Hepatocyte (in vitro differentiated cells): ENCODE data around the gene MICAL3. TPM values are rescaled to one million over a fixed set of nuclear protein-coding genes. Genes with fewer than 3 reads are reported as not detected.

ENCODE experiments used
- DNase-seq: peaks from one replicate; pipeline ENCODE4 v3.0.0-alpha.2; 2016; ENCODE audit warnings: low spot score
- H2AFZ ChIP-seq: fragments of 200-600 bp; sonication (generic); 2 replicates; pipeline ENCODE4 v1.6.0; 2016; ENCODE audit warnings: antibody characterized with exemption, mild to moderate bottlenecking
- H3K27ac ChIP-seq: fragments of 200-600 bp; sonication (generic); 2 replicates; pipeline ENCODE4 v1.5.1; 2016; ENCODE audit warnings: mild to moderate bottlenecking
- H3K27me3 ChIP-seq: fragments of 200-600 bp; sonication (generic); 2 replicates; pipeline ENCODE4 v1.6.1; 2016
- H3K36me3 ChIP-seq: fragments of 200-600 bp; sonication (generic); replicated peaks from 2 replicates; pipeline ENCODE4 v1.5.1; 2016; ENCODE audit warnings: low read depth; ENCODE audit not compliant: insufficient read depth
- H3K4me1 ChIP-seq: fragments of 200-600 bp; sonication (generic); 2 replicates; pipeline ENCODE4 v1.5.1; 2016; ENCODE audit warnings: mild to moderate bottlenecking, moderate library complexity; ENCODE audit not compliant: insufficient read depth
- H3K4me2 ChIP-seq: fragments of 200-600 bp; sonication (generic); 2 replicates; pipeline ENCODE4 v1.6.0; 2016
- H3K4me3 ChIP-seq: fragments of 200-600 bp; sonication (generic); 2 replicates; pipeline ENCODE4 v1.5.1; 2016; ENCODE audit warnings: mild to moderate bottlenecking
- H3K79me2 ChIP-seq: fragments of 200-600 bp; sonication (generic); 2 replicates; pipeline ENCODE4 v1.6.0; 2017; ENCODE audit warnings: mild to moderate bottlenecking
- H3K9me2 ChIP-seq: fragments of 200-600 bp; sonication (generic); replicated peaks from 2 replicates; pipeline ENCODE4 v1.6.0; 2017; ENCODE audit warnings: mild to moderate bottlenecking; ENCODE audit not compliant: insufficient read depth
- H3K9me3 ChIP-seq: fragments of 200-600 bp; sonication (generic); 2 replicates; pipeline ENCODE4 v1.5.1; 2016; ENCODE audit warnings: low read depth, mild to moderate bottlenecking
- H4K20me1 ChIP-seq: fragments of 200-600 bp; sonication (generic); 2 replicates; pipeline ENCODE4 v1.6.0; 2016; ENCODE audit warnings: mild to moderate bottlenecking; ENCODE audit not compliant: insufficient read depth, poor library complexity, severe bottlenecking
- EZH2 ChIP-seq: fragments of 200-600 bp; sonication (generic); IDR thresholded peaks from 2 replicates; pipeline ENCODE4 v1.6.1; 2016; ENCODE audit warnings: antibody characterized with exemption, mild to moderate bottlenecking, borderline replicate concordance
- EZH2phosphoT487 ChIP-seq: fragments of 200-600 bp; sonication (generic); IDR thresholded peaks from one replicate; pipeline ENCODE4 v1.6.1; 2018; ENCODE audit warnings: antibody characterized with exemption, mild to moderate bottlenecking, low read depth, moderate library complexity; ENCODE audit not compliant: unreplicated experiment, severe bottlenecking
- WGBS: methylation state at CpG from one replicate; pipeline ENCODE4 v1.1.6; 2016; ENCODE audit warnings: low lambda C conversion rate; ENCODE audit errors: missing lambda C conversion rate; 5-methylcytosine and 5-hydroxymethylcytosine counted together
- polyA plus RNA-seq: library from polyadenylated mRNA; unstranded; fragments of >200 nt; fragmentation: Nextera tagmentation; extraction: Ambion mirVana; gene quantifications from 2 replicates; pipeline ENCODE4 v1.2.1, GENCODE V29; 2016
- total RNA-seq: library from RNA; depleted of rRNA; stranded (reverse); fragments of >200 nt; gene quantifications from 2 replicates; pipeline ENCODE4 v1.2.3, GENCODE V29; 2014
- TF ChIP-seq, protein P1 (sequence below): fragments of 200-600 bp; sonication (generic); IDR thresholded peaks from 2 replicates; pipeline ENCODE4 v1.5.1; 2016; ENCODE audit warnings: antibody characterized with exemption, mild to moderate bottlenecking; ENCODE audit not compliant: poor library complexity

The MICAL3 gene
- total and polyA plus RNA-seq, 2 experiments from 2014 or later = 4.6 to 22.7 TPM

DNA sequence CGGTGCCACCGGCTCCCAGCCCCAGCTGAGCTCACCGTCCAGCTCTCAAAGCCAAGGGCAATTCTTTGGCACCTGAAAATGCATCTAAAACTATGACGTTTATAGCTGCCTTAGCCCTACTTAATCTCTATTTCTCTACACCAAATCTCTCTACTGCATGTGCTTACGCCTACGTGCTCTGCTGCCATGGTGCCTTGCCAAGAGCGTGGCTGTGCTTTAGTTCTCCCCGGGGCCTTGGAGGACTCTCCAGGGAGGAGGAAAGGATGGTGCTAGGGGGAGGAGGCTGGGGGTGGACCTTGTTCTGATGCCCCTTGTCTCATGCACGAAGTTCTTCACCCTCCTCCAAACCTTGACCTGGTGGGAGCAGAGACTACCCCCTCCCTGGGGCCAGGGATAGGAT is 241.0 kb downstream of the MICAL3 start:
- Histone ChIP-seq H3K27ac (no peak overlapping the region), H3K4me3 (no peak overlapping the region), H3K9me2 (no peaks in the 10 kb centered on the region), H3K4me2 (no peak overlapping the region), H2AFZ (no peak overlapping the region), H3K4me1 (no peaks in the 10 kb centered on the region), H3K36me3 (no peaks in the 10 kb centered on the region), H3K9me3 (no peaks in the 10 kb centered on the region), H3K79me2 (no peaks in the 10 kb centered on the region), H3K27me3 (no peaks in the 10 kb centered on the region), H4K20me1 (no peaks in the 10 kb centered on the region)
- WGBS = 90% methylated on average over 9 of the region's 9 CpGs
- TF ChIP-seq, protein P1, sequence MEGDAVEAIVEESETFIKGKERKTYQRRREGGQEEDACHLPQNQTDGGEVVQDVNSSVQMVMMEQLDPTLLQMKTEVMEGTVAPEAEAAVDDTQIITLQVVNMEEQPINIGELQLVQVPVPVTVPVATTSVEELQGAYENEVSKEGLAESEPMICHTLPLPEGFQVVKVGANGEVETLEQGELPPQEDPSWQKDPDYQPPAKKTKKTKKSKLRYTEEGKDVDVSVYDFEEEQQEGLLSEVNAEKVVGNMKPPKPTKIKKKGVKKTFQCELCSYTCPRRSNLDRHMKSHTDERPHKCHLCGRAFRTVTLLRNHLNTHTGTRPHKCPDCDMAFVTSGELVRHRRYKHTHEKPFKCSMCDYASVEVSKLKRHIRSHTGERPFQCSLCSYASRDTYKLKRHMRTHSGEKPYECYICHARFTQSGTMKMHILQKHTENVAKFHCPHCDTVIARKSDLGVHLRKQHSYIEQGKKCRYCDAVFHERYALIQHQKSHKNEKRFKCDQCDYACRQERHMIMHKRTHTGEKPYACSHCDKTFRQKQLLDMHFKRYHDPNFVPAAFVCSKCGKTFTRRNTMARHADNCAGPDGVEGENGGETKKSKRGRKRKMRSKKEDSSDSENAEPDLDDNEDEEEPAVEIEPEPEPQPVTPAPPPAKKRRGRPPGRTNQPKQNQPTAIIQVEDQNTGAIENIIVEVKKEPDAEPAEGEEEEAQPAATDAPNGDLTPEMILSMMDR = no peak
- TF ChIP-seq EZH2phosphoT487 (no peak), EZH2 (no peak)
- DNase-seq = no peak

DNA sequence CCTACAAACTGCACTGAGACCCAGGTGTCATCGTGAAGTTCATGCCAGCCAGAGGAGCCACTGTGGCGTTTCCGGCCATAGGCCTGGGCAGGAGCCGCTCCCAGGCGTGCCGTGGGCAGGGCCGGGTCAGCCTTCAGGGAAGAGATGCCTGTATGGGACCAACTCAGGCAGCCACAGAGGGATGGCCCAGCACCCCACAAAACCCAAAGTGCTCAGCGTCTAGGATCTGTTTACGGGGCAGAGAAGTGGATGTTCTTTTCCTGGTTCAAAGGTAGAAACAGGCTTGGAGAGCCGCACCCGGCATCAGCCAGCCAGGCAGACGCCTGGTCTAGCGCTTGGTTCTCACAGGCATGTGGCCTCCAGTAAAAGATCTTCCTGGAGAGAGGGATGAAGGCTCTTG is 241.7 kb downstream of the MICAL3 start:
- Histone ChIP-seq H3K79me2 (no peaks in the 10 kb centered on the region), H3K4me3 (no peak overlapping the region), H3K27ac (no peak overlapping the region), H3K36me3 (no peaks in the 10 kb centered on the region), H2AFZ (no peak overlapping the region), H4K20me1 (no peaks in the 10 kb centered on the region), H3K27me3 (no peaks in the 10 kb centered on the region), H3K4me2 (no peak overlapping the region), H3K9me3 (no peaks in the 10 kb centered on the region), H3K9me2 (no peaks in the 10 kb centered on the region), H3K4me1 (no peaks in the 10 kb centered on the region)
- TF ChIP-seq, protein P1 = no peak
- TF ChIP-seq EZH2 (no peak), EZH2phosphoT487 (no peak)
- 97% methylated on average over 13 of the region's 13 CpGs for WGBS
- no peak for DNase-seq

DNA sequence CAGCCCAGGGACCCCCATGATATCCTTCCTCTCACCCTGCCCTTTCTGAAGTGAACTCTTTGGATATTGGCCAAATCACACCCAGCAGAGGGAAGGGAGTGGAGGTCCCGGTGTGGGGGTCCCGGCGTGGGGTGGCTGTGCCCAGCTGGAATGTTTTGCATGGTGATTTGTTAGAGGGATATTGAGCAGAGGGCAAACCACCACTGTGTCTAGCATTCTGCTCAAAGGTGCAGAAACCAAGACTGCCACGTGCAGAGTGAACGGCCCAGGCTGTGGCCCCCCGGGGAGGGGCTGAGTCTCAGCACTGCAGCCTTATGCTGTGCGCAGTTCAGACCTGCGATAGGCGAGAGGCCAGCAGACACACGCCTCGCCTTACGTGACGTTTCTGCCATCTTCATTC is 242.2 kb downstream of the MICAL3 start:
- Histone ChIP-seq H3K9me2 (no peaks in the 10 kb centered on the region), H3K4me1 (no peaks in the 10 kb centered on the region), H4K20me1 (no peaks in the 10 kb centered on the region), H3K36me3 (no peaks in the 10 kb centered on the region), H2AFZ (no peak overlapping the region), H3K27me3 (no peaks in the 10 kb centered on the region), H3K4me3 (no peak overlapping the region), H3K9me3 (no peaks in the 10 kb centered on the region), H3K4me2 (no peak overlapping the region), H3K27ac (no peak overlapping the region), H3K79me2 (no peaks in the 10 kb centered on the region)
- DNase-seq = no peak
- WGBS = 90% methylated on average over 13 of the region's 13 CpGs
- TF ChIP-seq EZH2phosphoT487 (no peak), EZH2 (no peak)
- TF ChIP-seq, protein P1 = no peak
